ENCODE results near the gene ARHGAP24. TPM values are rescaled to one million over a fixed set of nuclear protein-coding genes. Genes with fewer than 3 reads are reported as not detected.

The ARHGAP24 gene
- total RNA-seq, 4 donors from 2014 or later = 3.6 to 35.3 (median 7.2) TPM

- DNase-seq = no peak
- Histone ChIP-seq H3K9me3 (no peaks in the 10 kb centered on the region), H3K27ac (no peak overlapping the region), H3K27me3 (no peaks in the 10 kb centered on the region), H3K4me1 (peaks cover 0 to 15% (median 3%) of the 10 kb centered on the region in 3 donors), H3K4me3 (no peak overlapping the region), H3K36me3 (no peaks in the 10 kb centered on the region)
- intact Hi-C loops (cut with DNase I) = no loop called here
- TF ChIP-seq CTCF (IDR thresholded peaks at IDR 0.05) = no peak
- TF ChIP-seq POLR2A (IDR thresholded peaks at IDR 0.05) = no peak
Measured at GRCh38 chr4:85728464-85728863, 253.5 kb downstream of the ARHGAP24 start.

- DNase-seq = no peak
- H3K27ac ChIP-seq = no peak overlapping the region
- no peaks in the 10 kb centered on the region for H3K36me3 ChIP-seq
- no peaks in the 10 kb centered on the region for H3K9me3 ChIP-seq
- TF ChIP-seq POLR2A (IDR thresholded peaks at IDR 0.05) (no peak), CTCF (IDR thresholded peaks at IDR 0.05) (no peak)
- no peaks in the 10 kb centered on the region for H3K27me3 ChIP-seq
- H3K4me1 ChIP-seq = peaks cover 0 to 12% (median 5%) of the 10 kb centered on the region in 3 donors
- intact Hi-C loops (cut with DNase I) = no loop called here
- H3K4me3 ChIP-seq = no peak overlapping the region
- 32 to 43% methylated on average over 1 of the region's 1 CpG for WGBS, 2 donors
Measured at GRCh38 chr4:85732124-85732523, 257.2 kb downstream of the ARHGAP24 start.

- intact Hi-C loops (cut with DNase I) = no loop called here
Measured at GRCh38 chr4:85733798-85734197, 258.8 kb downstream of the ARHGAP24 start.

GRCh38 chr4:85734424-85734831, 259.5 kb downstream of the ARHGAP24 start:
- 20 to 30% methylated on average over 1 of the region's 1 CpG for WGBS, 2 donors
- H3K27ac ChIP-seq = peak overlapping the region in 1 of 4 donors; percentile 20
- no peak for DNase-seq

More at GRCh38 chr4:85733798-85734197, 258.8 kb downstream of the ARHGAP24 start:
- H3K27ac ChIP-seq = peak overlapping the region in 1 of 4 donors; percentile 20
- no peak for DNase-seq
- H3K4me1 ChIP-seq = peaks cover 0 to 16% (median 6%) of the 10 kb centered on the region in 3 donors
- TF ChIP-seq CTCF (IDR thresholded peaks at IDR 0.05) (no peak), POLR2A (IDR thresholded peaks at IDR 0.05) (no peak)
- H3K4me3 ChIP-seq = no peak overlapping the region
- H3K27me3 ChIP-seq = no peaks in the 10 kb centered on the region
- H3K36me3 ChIP-seq = no peaks in the 10 kb centered on the region
- no peaks in the 10 kb centered on the region for H3K9me3 ChIP-seq

GRCh38 chr4:85736571-85736970, 261.6 kb downstream of the ARHGAP24 start:
- H3K4me1 ChIP-seq = peaks cover 0 to 31% (median 15%) of the 10 kb centered on the region in 3 donors
- H3K27me3 ChIP-seq = no peaks in the 10 kb centered on the region
- no peaks in the 10 kb centered on the region for H3K36me3 ChIP-seq
- 80 to 98% methylated on average over 2 of the region's 2 CpGs for WGBS, 2 donors
- no peak for TF ChIP-seq POLR2A (IDR thresholded peaks at IDR 0.05)
- no peak for TF ChIP-seq CTCF (IDR thresholded peaks at IDR 0.05)
- no peaks in the 10 kb centered on the region for H3K9me3 ChIP-seq
- H3K27ac ChIP-seq = no peak overlapping the region
- DNase-seq = no peak
- intact Hi-C loops (cut with DNase I) = no loop called here
- no peak overlapping the region for H3K4me3 ChIP-seq

More at GRCh38 chr4:85734424-85734831, 259.5 kb downstream of the ARHGAP24 start:
- intact Hi-C loops (cut with DNase I) = no loop called here
- Histone ChIP-seq H3K4me1 (peaks cover 0 to 22% (median 9%) of the 10 kb centered on the region in 3 donors), H3K9me3 (no peaks in the 10 kb centered on the region), H3K27me3 (no peaks in the 10 kb centered on the region), H3K4me3 (no peak overlapping the region), H3K36me3 (no peaks in the 10 kb centered on the region)
- TF ChIP-seq POLR2A (IDR thresholded peaks at IDR 0.05) (no peak), CTCF (IDR thresholded peaks at IDR 0.05) (no peak)

Measured in esophagus squamous epithelium (tissue), 5 donors.